Regular cardiac myocyte (primary cell): ENCODE data around the gene ESF1. TPM values are rescaled to one million over a fixed set of nuclear protein-coding genes. Genes with fewer than 3 reads are reported as not detected.

Experiments
- total RNA-seq: library from RNA; depleted of rRNA; stranded (reverse); fragments of >200 nt; gene quantifications from 2 replicates; pipeline ENCODE4 v1.2.3, GENCODE V29; 2014

Gene ESF1
- 14.9 and 23.2 TPM in 2 replicates for total RNA-seq

GRCh38 chr20:13784893-13785715 is at the start of gene ESF1, which contains the start of gene NDUFAF5:
TSS of gene ESF1 (minus strand) at chr20:13784919. CDS start at chr20:13783140, 1,779 bp downstream.
TSS of gene NDUFAF5 (plus strand) at chr20:13785028. CDS start at chr20:13785069, 41 bp downstream.

Other genes with a start within 250 kb of the ESF1 start
- gene TASP1, start 146.0 kb downstream of the ESF1 start, total RNA-seq: 9.0 and 13.5 TPM in 2 replicates
- 12.7 and 17.1 TPM in 2 replicates for gene NDUFAF5, start 109 bp upstream of the ESF1 start, total RNA-seq
- not detected in 2 replicates for gene SEL1L2, start 205.7 kb upstream of the ESF1 start, total RNA-seq
- under 0.01 TPM in 2 replicates for gene MACROD2, start 210.6 kb upstream of the ESF1 start, total RNA-seq